Measurements from ENCODE around the gene UQCC5.

GRCh38 chr3:52488746-52489145, 47.7 kb upstream of the UQCC5 start:
- no peak for TF ChIP-seq CTCF (IDR thresholded peaks at IDR 0.05)
- no peak for TF ChIP-seq HMGXB4 (CRISPR knock-in tag; IDR thresholded peaks at IDR 0.05)
